Measurements from ENCODE around the gene CCDC92. TPM values are rescaled to one million over a fixed set of nuclear protein-coding genes. Genes with fewer than 3 reads are reported as not detected.

CCDC92 gene
- total RNA-seq, 1 donor from 2014 or later = 55.1 TPM

DNA sequence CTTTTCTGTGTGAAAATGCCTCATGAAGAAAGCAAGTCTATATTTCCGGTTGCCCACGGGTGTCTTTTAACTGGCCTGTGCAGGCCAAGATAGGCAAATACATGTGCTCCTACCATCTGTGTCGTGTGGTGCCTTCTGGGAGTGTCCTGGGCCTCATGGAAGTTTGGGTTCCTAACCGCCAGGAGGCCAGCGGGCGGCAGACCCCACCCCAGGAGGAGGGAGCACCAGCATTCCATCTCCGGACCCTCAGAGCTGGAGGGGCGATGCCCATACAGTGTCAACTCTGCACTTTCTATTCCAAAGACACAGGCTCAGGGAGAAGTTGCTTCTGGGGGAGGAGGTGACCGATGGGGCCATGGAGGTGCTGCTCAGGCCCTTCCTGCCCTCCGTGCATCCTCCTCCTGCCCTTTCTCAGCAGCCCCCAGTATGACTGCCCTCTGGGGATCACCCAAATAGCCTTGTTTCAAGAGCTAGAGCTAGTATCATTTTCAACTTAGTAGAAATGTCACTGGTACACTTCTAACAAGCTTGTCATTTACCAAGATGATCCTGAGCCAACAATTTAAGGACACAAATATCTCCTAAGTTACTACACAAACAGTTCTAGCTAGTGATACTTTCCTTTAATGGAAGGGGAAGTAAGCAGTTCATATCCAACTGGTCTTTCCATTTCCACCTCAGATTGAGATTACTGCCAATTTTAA, 17.8 kb downstream of the CCDC92 start:
- H3K4me1 Mint-ChIP-seq (ENCODE audit: unreplicated experiment) = peaks cover 19% of the 10 kb centered on the region

DNA sequence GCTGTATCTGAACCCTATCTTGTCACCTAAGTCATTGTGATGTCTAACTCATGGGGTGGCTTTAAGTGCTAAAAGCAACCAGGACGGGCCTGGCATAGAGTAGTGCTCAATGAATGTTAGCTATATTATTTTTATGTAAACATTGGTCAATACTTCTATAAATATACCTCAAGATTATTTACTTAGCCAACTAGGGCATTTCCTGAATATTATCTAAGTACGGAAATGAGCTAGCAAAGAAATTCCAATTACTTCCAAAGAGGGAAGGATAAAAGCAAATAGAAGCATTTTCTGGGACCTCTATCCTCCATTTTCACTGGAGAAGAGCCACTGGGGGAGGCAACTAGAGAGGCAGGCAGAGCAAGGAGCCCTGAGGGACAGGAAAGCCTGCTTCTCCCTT, 20.6 kb downstream of the CCDC92 start:
- H3K4me1 Mint-ChIP-seq (ENCODE audit: unreplicated experiment) = peaks cover 34% of the 10 kb centered on the region
- DNase-seq (ENCODE audit: extremely low spot score, unreplicated experiment) = no peak
- no peak overlapping the region for H3K4me3 Mint-ChIP-seq (ENCODE audit: unreplicated experiment)
- H3K9me3 Mint-ChIP-seq (ENCODE audit: unreplicated experiment) = no peaks in the 10 kb centered on the region
- peak overlapping the region; percentile 27 for H3K27ac Mint-ChIP-seq (ENCODE audit: unreplicated experiment)
- peaks cover 11% of the 10 kb centered on the region for H3K36me3 Mint-ChIP-seq (ENCODE audit: unreplicated experiment)
- H3K27me3 Mint-ChIP-seq (ENCODE audit: unreplicated experiment) = no peaks in the 10 kb centered on the region
- TF ChIP-seq, protein P1, sequence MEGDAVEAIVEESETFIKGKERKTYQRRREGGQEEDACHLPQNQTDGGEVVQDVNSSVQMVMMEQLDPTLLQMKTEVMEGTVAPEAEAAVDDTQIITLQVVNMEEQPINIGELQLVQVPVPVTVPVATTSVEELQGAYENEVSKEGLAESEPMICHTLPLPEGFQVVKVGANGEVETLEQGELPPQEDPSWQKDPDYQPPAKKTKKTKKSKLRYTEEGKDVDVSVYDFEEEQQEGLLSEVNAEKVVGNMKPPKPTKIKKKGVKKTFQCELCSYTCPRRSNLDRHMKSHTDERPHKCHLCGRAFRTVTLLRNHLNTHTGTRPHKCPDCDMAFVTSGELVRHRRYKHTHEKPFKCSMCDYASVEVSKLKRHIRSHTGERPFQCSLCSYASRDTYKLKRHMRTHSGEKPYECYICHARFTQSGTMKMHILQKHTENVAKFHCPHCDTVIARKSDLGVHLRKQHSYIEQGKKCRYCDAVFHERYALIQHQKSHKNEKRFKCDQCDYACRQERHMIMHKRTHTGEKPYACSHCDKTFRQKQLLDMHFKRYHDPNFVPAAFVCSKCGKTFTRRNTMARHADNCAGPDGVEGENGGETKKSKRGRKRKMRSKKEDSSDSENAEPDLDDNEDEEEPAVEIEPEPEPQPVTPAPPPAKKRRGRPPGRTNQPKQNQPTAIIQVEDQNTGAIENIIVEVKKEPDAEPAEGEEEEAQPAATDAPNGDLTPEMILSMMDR (IDR thresholded peaks at IDR 0.05) = no peak

More for the DNA sequence above, 17.8 kb downstream of the CCDC92 start:
- Mint-ChIP-seq H3K9me3 (ENCODE audit: unreplicated experiment) (no peaks in the 10 kb centered on the region), H3K27ac (ENCODE audit: unreplicated experiment) (no peak overlapping the region), H3K4me3 (ENCODE audit: unreplicated experiment) (no peak overlapping the region), H3K36me3 (ENCODE audit: unreplicated experiment) (peaks cover 9% of the 10 kb centered on the region), H3K27me3 (ENCODE audit: unreplicated experiment) (no peaks in the 10 kb centered on the region)
- DNase-seq (ENCODE audit: extremely low spot score, unreplicated experiment) = no peak
- TF ChIP-seq, protein P1 (IDR thresholded peaks at IDR 0.05) = no peak

DNA sequence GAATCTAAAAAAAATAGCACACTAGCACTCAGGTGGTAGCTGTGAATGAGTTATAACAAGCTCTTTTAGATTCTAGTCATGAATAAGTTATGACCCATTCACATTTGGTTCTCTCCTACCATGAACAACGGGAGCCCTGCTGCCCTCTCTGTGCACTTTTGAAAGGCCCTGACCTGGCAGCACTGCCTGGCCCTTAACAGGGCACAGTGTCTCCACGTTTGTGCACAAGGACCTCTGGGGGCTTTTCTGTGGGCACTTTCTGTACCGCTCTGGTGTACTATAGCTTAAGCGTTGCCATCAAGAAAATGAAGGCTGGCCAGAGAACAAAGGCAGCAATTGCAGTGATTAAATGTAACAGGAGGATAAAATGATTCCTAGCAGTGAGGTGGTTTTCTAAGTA, 21.2 kb downstream of the CCDC92 start:
- TF ChIP-seq, protein P1 (IDR thresholded peaks at IDR 0.05) = no peak
- Mint-ChIP-seq H3K4me3 (ENCODE audit: unreplicated experiment) (no peak overlapping the region), H3K27me3 (ENCODE audit: unreplicated experiment) (no peaks in the 10 kb centered on the region), H3K9me3 (ENCODE audit: unreplicated experiment) (no peaks in the 10 kb centered on the region), H3K36me3 (ENCODE audit: unreplicated experiment) (peaks cover 9% of the 10 kb centered on the region), H3K4me1 (ENCODE audit: unreplicated experiment) (peaks cover 34% of the 10 kb centered on the region), H3K27ac (ENCODE audit: unreplicated experiment) (peak overlapping the region; percentile 27)
- no peak for DNase-seq (ENCODE audit: extremely low spot score, unreplicated experiment)

DNA sequence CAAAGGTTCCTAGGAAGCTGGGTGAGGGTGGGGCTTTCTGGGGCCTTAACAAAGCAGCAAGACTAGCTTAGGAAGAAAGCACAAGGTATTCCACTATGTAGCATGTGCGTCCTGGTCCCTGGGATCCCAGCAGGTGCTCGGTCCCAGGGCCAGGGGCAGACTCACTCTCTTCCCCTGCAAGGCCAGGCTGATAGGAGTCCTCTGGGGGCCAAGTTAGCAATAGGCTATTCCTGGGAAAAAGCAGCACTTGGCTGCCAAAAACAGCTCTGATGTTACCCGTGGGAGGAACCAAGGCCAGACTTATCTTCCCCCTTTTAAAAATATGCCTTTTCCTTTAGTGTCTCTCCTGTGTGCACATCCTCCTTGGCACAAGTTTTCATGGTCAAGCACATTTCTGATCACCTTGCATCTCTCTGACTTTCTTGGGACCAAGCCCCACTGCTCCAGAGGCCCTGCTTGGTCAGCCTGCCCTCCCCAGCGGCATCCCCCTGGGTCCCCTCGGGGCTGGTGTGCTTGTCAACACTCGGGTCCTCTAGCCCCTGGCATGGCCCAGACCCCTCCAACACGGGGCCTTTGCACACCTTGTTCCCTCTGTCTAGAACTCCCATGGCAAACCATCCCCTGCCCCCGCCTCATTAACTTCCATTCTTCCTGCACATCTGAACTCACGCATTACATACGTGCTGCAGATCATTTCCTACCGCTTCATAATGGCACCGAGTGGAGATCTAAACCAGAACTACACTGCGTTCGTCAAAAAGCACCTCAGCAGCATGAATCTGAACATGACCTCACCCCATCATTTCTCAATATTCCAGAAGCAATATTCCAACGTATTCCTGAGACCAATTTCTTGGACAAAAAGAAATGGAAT, 21.9 kb downstream of the CCDC92 start:
- no peaks in the 10 kb centered on the region for H3K9me3 Mint-ChIP-seq (ENCODE audit: unreplicated experiment)
- no peaks in the 10 kb centered on the region for H3K27me3 Mint-ChIP-seq (ENCODE audit: unreplicated experiment)
- H3K36me3 Mint-ChIP-seq (ENCODE audit: unreplicated experiment) = peaks cover 16% of the 10 kb centered on the region
- no peak overlapping the region for H3K27ac Mint-ChIP-seq (ENCODE audit: unreplicated experiment)
- H3K4me1 Mint-ChIP-seq (ENCODE audit: unreplicated experiment) = peaks cover 34% of the 10 kb centered on the region
- TF ChIP-seq, protein P1 (IDR thresholded peaks at IDR 0.05) = no peak
- H3K4me3 Mint-ChIP-seq (ENCODE audit: unreplicated experiment) = no peak overlapping the region
- no peak for DNase-seq (ENCODE audit: extremely low spot score, unreplicated experiment)

DNA sequence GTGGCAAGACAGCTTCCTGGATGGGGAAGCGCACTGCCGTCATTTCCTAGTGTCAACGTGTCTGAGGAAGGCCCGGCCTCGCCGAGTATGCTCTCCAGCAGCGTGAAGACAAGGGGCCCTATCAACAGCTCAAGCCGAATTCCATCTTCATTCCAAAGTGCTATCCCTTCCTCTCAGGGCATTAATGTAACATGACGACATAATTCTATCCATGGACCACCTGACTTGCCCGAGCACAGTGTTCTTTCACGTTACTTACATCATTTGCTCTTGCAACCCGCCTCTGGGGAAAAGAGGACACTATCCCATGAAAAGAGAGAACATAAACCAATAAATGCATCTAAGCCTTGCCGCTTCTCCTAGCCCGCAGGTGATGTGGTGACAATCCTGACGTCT, 22.9 kb downstream of the CCDC92 start:
- Mint-ChIP-seq H3K27ac (ENCODE audit: unreplicated experiment) (no peak overlapping the region), H3K27me3 (ENCODE audit: unreplicated experiment) (no peaks in the 10 kb centered on the region)
- TF ChIP-seq, protein P1 (IDR thresholded peaks at IDR 0.05) = no peak

More for the DNA sequence above, 22.9 kb downstream of the CCDC92 start:
- peaks cover 35% of the 10 kb centered on the region for H3K4me1 Mint-ChIP-seq (ENCODE audit: unreplicated experiment)
- no peaks in the 10 kb centered on the region for H3K9me3 Mint-ChIP-seq (ENCODE audit: unreplicated experiment)
- no peak for DNase-seq (ENCODE audit: extremely low spot score, unreplicated experiment)
- H3K36me3 Mint-ChIP-seq (ENCODE audit: unreplicated experiment) = peaks cover 17% of the 10 kb centered on the region
- no peak overlapping the region for H3K4me3 Mint-ChIP-seq (ENCODE audit: unreplicated experiment)
